ENCODE data around the gene SPRED2.

Gene SPRED2

GRCh38 chr2:65425276-65425675 lies 7.1 kb downstream of the SPRED2 start:
- TF ChIP-seq CTCF (IDR thresholded peaks at IDR 0.05; ENCODE audit: insufficient read depth, low read length, poor library complexity, severe bottlenecking): no peak
- DNase-seq (ENCODE audit: extremely low read depth, insufficient read length): no peak
- H3K27me3 ChIP-seq (replicated peaks; ENCODE audit: control insufficient read depth, insufficient read depth, low read length): no peaks in the 10 kb centered on the region; the same call in none of the 2 replicates
- H3K36me3 ChIP-seq (ENCODE audit: control insufficient read depth, insufficient read depth, low read length): no peaks in the 10 kb centered on the region
- H3K4me3 ChIP-seq (replicated peaks; ENCODE audit: low read depth, low read length): no peak overlapping the region

- DNase-seq (ENCODE audit: extremely low read depth, insufficient read length): no peak
- no peaks in the 10 kb centered on the region; the same call in none of the 2 replicates for H3K27me3 ChIP-seq (replicated peaks; ENCODE audit: control insufficient read depth, insufficient read depth, low read length)
- no peak for TF ChIP-seq CTCF (IDR thresholded peaks at IDR 0.05; ENCODE audit: insufficient read depth, low read length, poor library complexity, severe bottlenecking)
Measured at GRCh38 chr2:65424391-65424790, 8.0 kb downstream of the SPRED2 start.

DNA sequence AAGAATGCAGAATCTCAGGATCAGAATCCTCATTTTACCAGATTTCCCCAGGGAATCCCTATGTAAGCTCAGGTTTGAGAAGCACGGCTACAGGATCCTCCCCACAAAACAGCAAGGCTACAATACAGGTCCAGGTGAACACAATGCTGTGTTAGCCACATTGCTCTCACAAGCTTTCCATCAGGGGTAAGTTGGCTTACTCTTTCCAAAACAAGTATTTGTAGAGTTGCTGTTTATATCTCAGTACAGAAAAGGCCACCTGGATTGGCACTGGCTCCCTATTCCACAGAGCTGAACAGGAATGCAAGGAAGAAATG lies 11.0 kb downstream of the SPRED2 start:
- Histone ChIP-seq H3K27me3 (replicated peaks; ENCODE audit: control insufficient read depth, insufficient read depth, low read length) (no peaks in the 10 kb centered on the region), H3K4me3 (replicated peaks; ENCODE audit: low read depth, low read length) (no peak overlapping the region), H3K36me3 (ENCODE audit: control insufficient read depth, insufficient read depth, low read length) (no peaks in the 10 kb centered on the region)
- no peak for TF ChIP-seq CTCF (IDR thresholded peaks at IDR 0.05; ENCODE audit: insufficient read depth, low read length, poor library complexity, severe bottlenecking)
- no peak for DNase-seq (ENCODE audit: extremely low read depth, insufficient read length)

More at GRCh38 chr2:65424391-65424790, 8.0 kb downstream of the SPRED2 start:
- Histone ChIP-seq H3K4me3 (replicated peaks; ENCODE audit: low read depth, low read length) (no peak overlapping the region), H3K36me3 (ENCODE audit: control insufficient read depth, insufficient read depth, low read length) (no peaks in the 10 kb centered on the region)

GRCh38 chr2:65420712-65421431 lies 11.5 kb downstream of the SPRED2 start:
- H3K4me3 ChIP-seq (replicated peaks; ENCODE audit: low read depth, low read length): no peak overlapping the region

DNA sequence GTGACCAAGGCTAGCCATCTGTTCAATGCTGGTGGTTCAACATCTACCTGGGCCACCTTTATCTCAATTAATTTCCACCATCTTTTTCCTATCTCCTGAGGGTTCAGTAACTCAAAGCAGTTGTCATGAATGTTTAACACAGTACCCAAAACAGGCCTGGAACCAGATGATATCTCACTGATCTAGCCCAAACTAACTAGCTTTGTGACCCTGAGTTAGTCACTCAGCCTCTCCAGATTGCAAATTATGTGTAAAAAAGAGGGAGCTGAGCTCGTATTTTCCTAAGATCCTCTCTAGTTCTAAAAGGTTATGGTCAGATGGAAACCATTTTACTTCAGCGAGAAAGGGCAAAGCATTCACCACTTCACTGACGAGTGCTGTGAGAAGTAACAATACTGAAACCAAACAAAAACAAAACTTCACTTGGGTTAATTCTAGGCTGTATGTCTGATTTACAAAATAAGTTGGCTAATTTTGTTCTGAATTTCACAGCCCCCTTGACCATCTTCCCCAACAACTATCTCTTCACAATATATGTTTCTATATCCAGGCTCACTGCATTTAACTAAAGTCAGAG lies 14.8 kb downstream of the SPRED2 start:
- H3K4me3 ChIP-seq (replicated peaks; ENCODE audit: low read depth, low read length): no peak overlapping the region
- no peak for DNase-seq (ENCODE audit: extremely low read depth, insufficient read length)
- TF ChIP-seq CTCF (IDR thresholded peaks at IDR 0.05; ENCODE audit: insufficient read depth, low read length, poor library complexity, severe bottlenecking): no peak
- no peaks in the 10 kb centered on the region for H3K27me3 ChIP-seq (replicated peaks; ENCODE audit: control insufficient read depth, insufficient read depth, low read length)
- H3K36me3 ChIP-seq (ENCODE audit: control insufficient read depth, insufficient read depth, low read length): no peaks in the 10 kb centered on the region

More at GRCh38 chr2:65420712-65421431, 11.5 kb downstream of the SPRED2 start:
- DNase-seq (ENCODE audit: extremely low read depth, insufficient read length): peak; percentile 41
- Histone ChIP-seq H3K27me3 (replicated peaks; ENCODE audit: control insufficient read depth, insufficient read depth, low read length) (no peaks in the 10 kb centered on the region), H3K36me3 (ENCODE audit: control insufficient read depth, insufficient read depth, low read length) (no peaks in the 10 kb centered on the region)
- no peak for TF ChIP-seq CTCF (IDR thresholded peaks at IDR 0.05; ENCODE audit: insufficient read depth, low read length, poor library complexity, severe bottlenecking)
